CD14-positive monocyte (primary cell): ENCODE data around the gene MUC13. TPM values are rescaled to one million over a fixed set of nuclear protein-coding genes. Genes with fewer than 3 reads are reported as not detected.

Source experiments
- DNase-seq, 3 donors: peaks; one replicate each; pipeline ENCODE4 v3.0.0-alpha.2; 2011 to 2022
- H2AFZ ChIP-seq: 2 replicates; pipeline ENCODE4 v1.6.0; 2012; ENCODE audit warnings: mild to moderate bottlenecking, low read depth, low read length, inconsistent platforms; ENCODE audit not compliant: insufficient read depth, poor library complexity, severe bottlenecking
- H3K27ac ChIP-seq, 2 donors: 1 replicate in 1 of 2; 2 replicates in 1 of 2; pipeline ENCODE4 v1.5.1; 2012 to 2013; ENCODE audit warnings: low read length in 2 of 2, control low read depth in 1 of 2, inconsistent platforms in 1 of 2, low read depth in 1 of 2, mild to moderate bottlenecking in 1 of 2
- H3K27me3 ChIP-seq, 2 donors: one replicate each; pipeline versions ENCODE4 v1.6.0 to v1.6.1; 2011 to 2013; ENCODE audit warnings: low read length in 2 of 2; ENCODE audit not compliant: control insufficient read depth in 2 of 2, insufficient read depth in 2 of 2
- H3K36me3 ChIP-seq, 2 donors: replicated peaks in 1 of 2; 1 replicate in 1 of 2; 2 replicates in 1 of 2; pipeline versions ENCODE4 v1.5.1 to v1.6.1; 2012 to 2013; ENCODE audit warnings: low read length in 2 of 2, control low read depth in 1 of 2, inconsistent platforms in 1 of 2, mild to moderate bottlenecking in 1 of 2; ENCODE audit not compliant: insufficient read depth in 2 of 2, control insufficient read depth in 1 of 2
- H3K4me1 ChIP-seq, 2 donors: 1 replicate in 1 of 2; 2 replicates in 1 of 2; pipeline versions ENCODE4 v1.5.1 to v1.6.1; 2012 to 2013; ENCODE audit warnings: low read length in 2 of 2, control low read depth in 1 of 2, inconsistent platforms in 1 of 2, mild to moderate bottlenecking in 1 of 2, moderate library complexity in 1 of 2; ENCODE audit not compliant: insufficient read depth in 2 of 2, control insufficient read depth in 1 of 2
- H3K4me2 ChIP-seq: replicated peaks from 2 replicates; pipeline ENCODE3; 2012; ENCODE audit warnings: low read length, moderate library complexity, mild to moderate bottlenecking; ENCODE audit not compliant: poor library complexity, severe bottlenecking; ENCODE audit errors: extremely low read depth
- H3K4me3 ChIP-seq, 3 experiments: fragments of 200-600 bp in 1 of 3; sonication (generic) in 1 of 3; replicated peaks in 1 of 3; 1 replicate in 2 of 3; 2 replicates in 1 of 3; pipeline ENCODE4 v1.5.1; 2011 to 2013; ENCODE audit warnings: low read length in 3 of 3, mild to moderate bottlenecking in 3 of 3, control low read depth in 2 of 3, low read depth in 2 of 3, inconsistent platforms in 1 of 3, moderate library complexity in 1 of 3
- H3K79me2 ChIP-seq: 2 replicates; pipeline ENCODE4 v1.6.0; 2012; ENCODE audit warnings: mild to moderate bottlenecking, control low read depth, inconsistent platforms, low read length, moderate library complexity; ENCODE audit not compliant: insufficient read depth
- H3K9ac ChIP-seq: 2 replicates; pipeline ENCODE4 v1.6.0; 2017; ENCODE audit warnings: low read length, mild to moderate bottlenecking; ENCODE audit not compliant: insufficient read depth, poor library complexity, severe bottlenecking
- H3K9me3 ChIP-seq, 2 donors: replicated peaks in 1 of 2; 1 replicate in 1 of 2; 2 replicates in 1 of 2; pipeline versions ENCODE4 v1.5.1 to v1.6.1; 2012 to 2013; ENCODE audit warnings: low read length in 2 of 2, control low read depth in 1 of 2; ENCODE audit not compliant: control insufficient read depth in 1 of 2, insufficient read depth in 1 of 2
- H4K20me1 ChIP-seq: 2 replicates; pipeline ENCODE4 v1.6.0; 2012; ENCODE audit warnings: mild to moderate bottlenecking, low read length, control low read depth, moderate library complexity; ENCODE audit not compliant: insufficient read depth
- H3K27ac Mint-ChIP-seq, 7 donors: one replicate each; pipeline ENCODE4 v1.8.0; 2020; ENCODE audit warnings: mild to moderate bottlenecking in 7 of 7, mixed read lengths in 7 of 7, moderate library complexity in 6 of 7, inconsistent platforms in 2 of 7
- H3K27me3 Mint-ChIP-seq, 3 donors: one replicate each; pipeline ENCODE4 v1.8.0; 2021 to 2022; ENCODE audit warnings: low read depth in 3 of 3, mild to moderate bottlenecking in 3 of 3, mixed read lengths in 3 of 3, moderate library complexity in 3 of 3, inconsistent platforms in 1 of 3
- H3K36me3 Mint-ChIP-seq, 2 donors: one replicate each; pipeline ENCODE4 v1.8.0; 2020; ENCODE audit warnings: mixed read lengths in 2 of 2, inconsistent platforms in 1 of 2, mild to moderate bottlenecking in 1 of 2
- H3K4me1 Mint-ChIP-seq: one replicate; pipeline ENCODE4 v1.8.0; 2020; ENCODE audit warnings: mild to moderate bottlenecking, mixed read lengths
- H3K4me3 Mint-ChIP-seq, 2 donors: one replicate each; pipeline ENCODE4 v1.8.0; 2020; ENCODE audit warnings: mild to moderate bottlenecking in 2 of 2, mixed read lengths in 2 of 2, moderate library complexity in 1 of 2
- H3K9me3 Mint-ChIP-seq, 7 donors: one replicate each; pipeline ENCODE4 v1.8.0; 2020 to 2022; ENCODE audit warnings: mixed read lengths in 7 of 7, mild to moderate bottlenecking in 6 of 7, moderate library complexity in 6 of 7, inconsistent platforms in 2 of 7
- CTCF ChIP-seq: fragments of 200-600 bp; IDR thresholded peaks from one replicate; pipeline ENCODE4 v1.8.0; 2022; ENCODE audit warnings: antibody characterized with exemption, mild to moderate bottlenecking
- WGBS: methylation state at CpG from one replicate; pipeline ENCODE4 v1.1.5; 2013; ENCODE audit warnings: missing lambda C conversion rate; ENCODE audit not compliant: insufficient coverage; 5-methylcytosine and 5-hydroxymethylcytosine counted together
- intact Hi-C, 2 donors: fragments of 100-400 bp; cut with micrococcal nuclease; formaldehyde crosslinking; loops; one replicate each; pipeline versions ENCODE4 v1.15.0 to v1.15.1; 2023
- polyA plus RNA-seq, 3 donors: library from polyadenylated mRNA; depleted of rRNA in 1 of 3; unstranded in 2 of 3; stranded (reverse) in 1 of 3; fragments of 300-500 nt in 2 of 3; fragments of >200 nt in 1 of 3; fragmentation: Illumina TruSeq in 2 of 3; gene quantifications; 1 replicate in 2 of 3; 2 replicates in 1 of 3; pipeline ENCODE4 v1.2.3, GENCODE V29; 2012 to 2021

Gene MUC13
- polyA plus RNA-seq, 3 donors = not detected

- no CpG with 5 or more reads among the region's 4 CpGs for WGBS
- H3K36me3 Mint-ChIP-seq = no peaks in the 10 kb centered on the region
These were observed 6.0 kb downstream of the MUC13 start for GRCh38 chr3:124928333-124929202.

More at GRCh38 chr3:124928333-124929202, 6.0 kb downstream of the MUC13 start:
- TF ChIP-seq CTCF = peak; percentile 75
- H3K27me3 Mint-ChIP-seq = peaks cover 2 to 6% (median 3%) of the 10 kb centered on the region in 3 donors
- Histone ChIP-seq H3K4me2 (no peak overlapping the region), H3K9ac (no peak overlapping the region), H3K79me2 (no peaks in the 10 kb centered on the region), H3K4me3 (no peak overlapping the region), H3K27me3 (no peaks in the 10 kb centered on the region), H2AFZ (no peak overlapping the region), H3K36me3 (no peaks in the 10 kb centered on the region), H3K9me3 (no peaks in the 10 kb centered on the region), H4K20me1 (no peaks in the 10 kb centered on the region), H3K4me1 (peaks cover 15 to 18% of the 10 kb centered on the region in 2 donors), H3K27ac (no peak overlapping the region)
- peaks cover 0 to 2% (median 0%) of the 10 kb centered on the region in 7 donors for H3K9me3 Mint-ChIP-seq
- peak overlapping the region in 1 of 2 donors; percentile 31 for H3K4me3 Mint-ChIP-seq
- H3K27ac Mint-ChIP-seq = peak overlapping the region in 1 of 7 donors; percentile 43
- intact Hi-C loops = loop anchor here (5.0 to 10.0 kb wide), 2 partner anchors 506 to 509 kb away; no protein-coding TSS in a partner anchor
- peaks cover 17% of the 10 kb centered on the region for H3K4me1 Mint-ChIP-seq
- peak; percentile 27 to 47 (median 45) for DNase-seq
